MM.1S (cell line): ENCODE results near the gene PKD2L2.

Experiments
- EZH2phosphoT487 ChIP-seq: fragments of 300-600 bp; sonication (generic); IDR thresholded peaks from 2 replicates; pipeline ENCODE4 v1.6.1; 2018; ENCODE audit warnings: antibody characterized with exemption, low read length
- TF ChIP-seq, protein P1 (sequence below): fragments of 300-600 bp; sonication (generic); IDR thresholded peaks from 2 replicates; pipeline ENCODE4 v1.5.1; 2016; ENCODE audit warnings: antibody characterized with exemption, low read length, mixed read lengths

DNA sequence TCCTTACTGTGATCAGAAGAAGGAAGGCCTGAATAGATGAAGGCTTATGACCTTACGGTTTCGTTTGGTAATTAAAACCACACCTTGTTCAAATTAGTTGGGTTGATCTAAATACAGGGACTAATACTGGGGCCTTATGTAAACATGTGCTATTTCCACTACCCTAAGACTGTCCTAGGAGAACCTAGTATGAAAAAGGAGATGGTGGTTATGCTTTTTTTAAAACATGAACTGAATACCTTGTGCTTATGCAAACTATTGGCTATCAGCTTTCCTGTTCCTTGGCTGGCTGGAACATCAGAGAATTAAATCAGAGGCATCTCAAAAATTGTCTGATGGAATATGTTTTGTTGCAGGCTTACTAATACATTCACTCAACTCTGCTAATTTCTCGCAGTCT, 17.7 kb upstream of the PKD2L2 start:
- TF ChIP-seq, protein P1, sequence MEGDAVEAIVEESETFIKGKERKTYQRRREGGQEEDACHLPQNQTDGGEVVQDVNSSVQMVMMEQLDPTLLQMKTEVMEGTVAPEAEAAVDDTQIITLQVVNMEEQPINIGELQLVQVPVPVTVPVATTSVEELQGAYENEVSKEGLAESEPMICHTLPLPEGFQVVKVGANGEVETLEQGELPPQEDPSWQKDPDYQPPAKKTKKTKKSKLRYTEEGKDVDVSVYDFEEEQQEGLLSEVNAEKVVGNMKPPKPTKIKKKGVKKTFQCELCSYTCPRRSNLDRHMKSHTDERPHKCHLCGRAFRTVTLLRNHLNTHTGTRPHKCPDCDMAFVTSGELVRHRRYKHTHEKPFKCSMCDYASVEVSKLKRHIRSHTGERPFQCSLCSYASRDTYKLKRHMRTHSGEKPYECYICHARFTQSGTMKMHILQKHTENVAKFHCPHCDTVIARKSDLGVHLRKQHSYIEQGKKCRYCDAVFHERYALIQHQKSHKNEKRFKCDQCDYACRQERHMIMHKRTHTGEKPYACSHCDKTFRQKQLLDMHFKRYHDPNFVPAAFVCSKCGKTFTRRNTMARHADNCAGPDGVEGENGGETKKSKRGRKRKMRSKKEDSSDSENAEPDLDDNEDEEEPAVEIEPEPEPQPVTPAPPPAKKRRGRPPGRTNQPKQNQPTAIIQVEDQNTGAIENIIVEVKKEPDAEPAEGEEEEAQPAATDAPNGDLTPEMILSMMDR = no peak
- no peak for TF ChIP-seq EZH2phosphoT487
